Posterior vena cava (tissue), 2 donors: Measurements from ENCODE around the gene SHC4. TPM values are rescaled to one million over a fixed set of nuclear protein-coding genes. Genes with fewer than 3 reads are reported as not detected.
"Not testable (repeated sequence)": the region's sequence is repeated elsewhere in the genome, so short reads cannot be mapped to it uniquely, and the experiment has no call there.

Source experiments
- DNase-seq: peaks from one replicate; pipeline ENCODE4 v3.0.0-alpha.2; 2020; ENCODE audit warnings: low spot score
- intact Hi-C, 2 donors: fragments of 100-400 bp; cut with DNase I; formaldehyde crosslinking; loops; one replicate each; pipeline versions ENCODE4 v1.14.1 to v1.14.2; 2022 to 2023
- total RNA-seq, 2 donors: library from RNA; stranded (reverse); fragmentation: NEBNext Ultra II Directional; extraction: Animal tissue kit (Norgen Biotek cat#: 25700); gene quantifications; one replicate each; pipeline ENCODE4 v1.2.1, GENCODE V29; 2021
- donor health status: DM: yes; HTN: yes; CAD: no.
- donor health status: DM: yes; HTN: yes; CAD: no.

The SHC4 gene
- total RNA-seq, 2 donors from 2014 or later, result 6.2 to 9.7 TPM

DNA sequence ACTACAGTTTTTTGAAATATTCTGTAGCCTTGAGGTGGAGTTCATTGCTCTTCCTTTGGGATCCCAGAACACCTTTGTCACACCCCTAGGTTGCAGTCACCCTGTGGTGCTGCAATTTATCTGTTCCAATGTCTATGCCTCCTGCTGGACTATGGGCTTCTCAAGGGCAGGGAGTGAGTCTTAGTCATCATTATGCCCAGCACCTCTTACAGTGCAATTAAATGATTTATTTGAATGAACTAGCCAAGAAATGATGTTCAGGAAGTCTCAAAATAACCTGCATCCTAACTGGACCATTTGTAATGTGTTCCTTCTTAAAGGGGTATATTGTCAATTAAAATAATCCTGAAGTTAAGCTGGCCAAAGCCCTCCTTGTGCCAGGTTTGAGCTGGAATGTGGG lies 28.5 kb downstream of the SHC4 start:
- intact Hi-C loops, result no loop called here
- DNase-seq, result no peak

GRCh38 chr15:48930735-48931134 lies 33.0 kb downstream of the SHC4 start:
- intact Hi-C loops, result no loop called here
- DNase-seq, result no peak

DNA sequence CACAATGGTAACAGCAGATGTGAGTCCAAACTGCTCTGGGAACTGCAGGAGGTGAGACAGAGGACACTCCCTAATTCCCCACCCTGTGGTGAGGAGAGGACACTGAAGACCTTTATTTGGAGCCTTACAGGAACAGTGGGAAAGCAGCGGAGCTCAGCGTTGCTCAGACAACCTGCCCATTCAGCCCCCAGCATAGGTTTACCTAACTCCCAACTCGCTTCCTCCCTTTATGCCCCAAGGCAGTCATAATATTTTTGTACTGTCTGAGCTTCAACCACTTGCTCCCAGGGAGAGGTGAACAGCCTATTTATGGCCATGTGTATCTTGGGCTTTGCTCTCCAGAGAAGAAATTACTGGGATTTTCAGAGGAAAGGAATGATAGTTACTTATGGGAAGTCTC lies 34.1 kb downstream of the SHC4 start:
- intact Hi-C loops, result no loop called here
- DNase-seq, result no peak

GRCh38 chr15:48928877-48929538 lies 34.7 kb downstream of the SHC4 start:
- no peak for DNase-seq
- intact Hi-C loops, result no loop called here

DNA sequence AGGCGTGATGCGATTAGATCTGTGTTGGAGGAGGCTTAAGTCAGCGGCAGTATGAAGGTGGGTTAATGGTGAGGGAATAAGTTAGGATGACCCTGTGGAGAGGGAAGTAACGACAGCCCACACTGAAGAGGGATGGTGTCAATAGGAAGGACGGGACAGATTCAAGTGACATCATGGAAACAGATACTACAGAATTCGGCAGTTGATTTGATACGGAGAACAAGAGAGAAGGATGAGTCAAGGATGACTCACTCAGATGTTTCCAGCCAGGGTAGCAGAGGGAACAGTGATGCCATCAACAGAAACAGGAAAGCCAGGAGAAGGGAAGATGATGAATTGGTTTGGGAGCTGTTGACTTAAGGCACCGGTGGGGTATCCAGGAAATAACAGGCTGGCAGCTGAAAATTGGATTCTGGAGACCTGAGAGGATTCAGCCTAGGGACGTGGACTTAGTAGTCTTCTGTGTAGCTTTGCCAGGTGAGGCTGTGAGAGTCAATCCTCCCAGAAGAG lies 38.0 kb downstream of the SHC4 start:
- intact Hi-C loops, result no loop called here

GRCh38 chr15:48924528-48925393 lies 39.0 kb downstream of the SHC4 start:
- intact Hi-C loops, result no loop called here
- DNase-seq, result no peak

More for the DNA sequence above, 38.0 kb downstream of the SHC4 start:
- no peak for DNase-seq

DNA sequence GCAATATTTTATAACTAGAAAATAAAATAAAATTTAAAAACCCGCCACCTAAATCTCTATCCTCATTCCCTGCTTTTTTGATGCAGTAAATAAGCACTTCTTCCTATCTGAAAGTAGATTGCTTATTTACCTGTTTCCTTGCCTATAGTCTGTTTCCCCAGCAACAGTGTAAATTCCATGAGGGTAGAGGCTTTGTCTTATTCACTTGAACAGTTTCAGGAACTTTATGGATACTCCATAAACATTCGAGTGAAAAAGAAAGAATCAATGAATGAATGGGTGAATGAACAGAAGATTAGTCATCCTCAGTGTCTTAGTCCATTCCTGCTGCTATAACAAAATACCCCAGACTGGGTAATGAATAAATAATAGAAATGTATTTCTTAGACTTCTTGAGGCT lies 41.7 kb downstream of the SHC4 start:
- no peak for DNase-seq
- intact Hi-C loops, result no loop called here

- intact Hi-C loops, result no loop called here
- DNase-seq, result no peak
Measured at GRCh38 chr15:48916721-48917120, 47.0 kb downstream of the SHC4 start.

GRCh38 chr15:48915861-48916260 lies 47.9 kb downstream of the SHC4 start:
- intact Hi-C loops, result no loop called here
- no peak for DNase-seq

- intact Hi-C loops, result no loop called here
- no peak for DNase-seq
Measured at GRCh38 chr15:48914717-48915116, 49.0 kb downstream of the SHC4 start.

GRCh38 chr15:48913141-48913540 lies 50.6 kb downstream of the SHC4 start:
- intact Hi-C loops, result no loop called here
- no peak for DNase-seq

DNA sequence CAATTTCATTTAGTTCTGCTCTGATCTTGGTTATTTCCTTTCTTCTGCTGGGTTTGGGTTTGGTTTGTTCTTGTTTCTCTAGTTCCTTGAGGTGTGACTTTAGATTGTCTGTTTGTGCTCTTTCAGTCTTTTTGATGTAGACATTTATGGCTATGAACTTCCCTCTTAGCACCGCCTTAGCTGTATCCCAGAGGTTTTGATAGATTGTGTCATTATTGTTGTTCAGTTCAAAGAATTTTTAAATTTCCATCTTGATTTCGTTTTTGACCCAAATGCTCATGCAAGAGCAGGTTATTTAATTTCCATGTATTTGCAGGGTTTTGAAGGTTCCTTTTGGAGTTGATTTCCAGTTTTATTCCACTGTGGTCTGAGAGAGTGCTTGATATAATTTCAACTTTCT lies 53.2 kb downstream of the SHC4 start:
- intact Hi-C loops, DNase-seq: not testable (repeated sequence)

DNA sequence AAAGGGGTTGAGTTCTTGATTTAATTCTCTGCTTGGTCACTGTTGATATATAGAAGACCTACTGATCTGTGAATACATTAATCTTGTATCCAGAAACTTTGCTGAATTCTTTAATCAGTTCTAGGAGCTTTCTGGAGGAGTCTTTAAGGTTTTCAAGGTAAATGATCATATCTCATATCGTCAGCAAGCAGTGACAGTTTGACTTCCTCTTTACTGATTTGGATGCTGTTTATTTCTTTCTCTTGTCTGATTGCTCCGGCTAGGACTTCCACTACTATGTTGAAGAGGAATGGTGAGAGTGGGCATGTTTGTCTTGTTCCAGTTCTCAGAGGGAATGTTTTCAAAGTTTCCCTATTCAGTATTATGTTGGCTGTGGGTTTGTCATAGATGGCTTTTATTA lies 54.4 kb downstream of the SHC4 start:
- intact Hi-C loops, DNase-seq: not testable (repeated sequence)

DNA sequence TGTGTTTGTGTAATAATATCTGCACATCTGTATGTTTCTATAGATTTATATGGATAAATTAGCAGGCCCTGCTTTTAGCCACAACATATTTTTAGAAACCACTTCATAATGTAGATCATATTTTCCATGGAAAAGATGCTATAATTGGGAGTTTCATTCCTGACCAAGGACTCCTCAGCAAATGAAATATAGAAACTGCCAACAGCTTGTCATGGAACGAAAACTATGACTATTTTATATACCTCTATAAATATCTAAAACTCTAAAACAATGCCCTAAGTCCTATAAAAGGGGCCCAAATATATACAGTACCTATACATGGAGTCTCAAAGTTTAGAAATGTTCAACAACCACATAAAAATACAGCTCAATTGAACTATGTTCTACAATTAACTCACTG lies 57.9 kb downstream of the SHC4 start:
- intact Hi-C loops, result no loop called here
- DNase-seq, result no peak

- intact Hi-C loops, result no loop called here
Measured at GRCh38 chr15:48905216-48905615, 58.5 kb downstream of the SHC4 start.

DNA sequence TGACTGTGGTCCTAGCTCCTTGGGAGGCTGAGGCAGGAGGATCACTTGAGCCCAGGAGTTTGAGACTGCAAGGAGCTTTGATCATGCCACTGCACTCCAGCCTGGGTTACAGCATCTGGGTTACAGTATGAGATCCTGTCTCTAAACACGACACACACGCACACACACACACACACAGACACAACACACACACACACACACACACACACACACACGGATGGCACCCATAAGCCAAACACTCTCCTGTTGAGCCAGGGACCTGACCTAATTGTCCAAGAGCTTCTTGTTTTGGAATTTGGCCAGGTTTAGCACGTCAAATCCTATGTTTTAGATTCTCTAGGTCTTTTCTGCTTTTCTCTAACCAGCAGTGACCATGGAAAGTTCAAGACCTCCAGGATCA lies 59.0 kb downstream of the SHC4 start:
- no peak for DNase-seq
- intact Hi-C loops, result no loop called here

More at GRCh38 chr15:48905216-48905615, 58.5 kb downstream of the SHC4 start:
- DNase-seq, result no peak

DNA sequence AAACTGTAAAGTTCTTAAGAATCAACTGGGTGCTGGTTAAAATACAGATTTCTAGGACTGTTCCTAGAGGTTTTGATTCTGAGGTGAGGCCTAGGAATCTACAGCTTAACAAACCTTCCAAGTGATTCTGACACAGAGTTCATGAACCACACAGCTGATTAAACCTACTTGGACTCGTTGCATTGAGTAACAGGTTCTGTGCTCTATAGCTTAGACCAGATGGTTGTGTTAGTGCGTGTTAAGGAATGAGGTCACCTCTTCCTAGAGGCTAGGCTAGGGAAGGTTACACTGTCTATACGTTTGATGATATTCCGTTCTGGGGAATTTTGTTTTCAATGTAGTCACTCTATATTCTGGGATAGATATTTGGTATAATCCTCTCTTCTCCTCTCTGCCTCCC lies 63.9 kb downstream of the SHC4 start:
- intact Hi-C loops, result no loop called here
- DNase-seq, result no peak

DNA sequence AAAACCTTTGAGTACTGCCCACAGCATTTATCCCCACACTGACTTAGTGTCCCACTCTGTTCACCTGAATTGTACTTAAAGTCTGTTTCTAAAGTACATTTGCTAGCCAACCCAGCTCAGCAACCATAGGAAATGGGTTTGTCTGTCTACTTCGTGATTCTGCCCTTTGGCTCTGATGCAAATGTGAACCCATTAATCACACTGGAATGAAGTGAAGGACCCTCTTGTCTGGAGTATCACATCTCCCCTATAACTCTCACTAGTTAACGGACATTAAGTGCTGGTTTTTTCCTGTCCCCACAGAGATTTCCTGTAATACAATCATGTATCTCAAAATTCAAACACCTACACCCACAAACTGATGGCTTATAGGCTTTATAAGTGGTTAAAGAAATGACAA lies 65.3 kb downstream of the SHC4 start:
- DNase-seq, result no peak
- intact Hi-C loops, result no loop called here

GRCh38 chr15:48898032-48898431 lies 65.7 kb downstream of the SHC4 start:
- no peak for DNase-seq
- intact Hi-C loops, result no loop called here

DNA sequence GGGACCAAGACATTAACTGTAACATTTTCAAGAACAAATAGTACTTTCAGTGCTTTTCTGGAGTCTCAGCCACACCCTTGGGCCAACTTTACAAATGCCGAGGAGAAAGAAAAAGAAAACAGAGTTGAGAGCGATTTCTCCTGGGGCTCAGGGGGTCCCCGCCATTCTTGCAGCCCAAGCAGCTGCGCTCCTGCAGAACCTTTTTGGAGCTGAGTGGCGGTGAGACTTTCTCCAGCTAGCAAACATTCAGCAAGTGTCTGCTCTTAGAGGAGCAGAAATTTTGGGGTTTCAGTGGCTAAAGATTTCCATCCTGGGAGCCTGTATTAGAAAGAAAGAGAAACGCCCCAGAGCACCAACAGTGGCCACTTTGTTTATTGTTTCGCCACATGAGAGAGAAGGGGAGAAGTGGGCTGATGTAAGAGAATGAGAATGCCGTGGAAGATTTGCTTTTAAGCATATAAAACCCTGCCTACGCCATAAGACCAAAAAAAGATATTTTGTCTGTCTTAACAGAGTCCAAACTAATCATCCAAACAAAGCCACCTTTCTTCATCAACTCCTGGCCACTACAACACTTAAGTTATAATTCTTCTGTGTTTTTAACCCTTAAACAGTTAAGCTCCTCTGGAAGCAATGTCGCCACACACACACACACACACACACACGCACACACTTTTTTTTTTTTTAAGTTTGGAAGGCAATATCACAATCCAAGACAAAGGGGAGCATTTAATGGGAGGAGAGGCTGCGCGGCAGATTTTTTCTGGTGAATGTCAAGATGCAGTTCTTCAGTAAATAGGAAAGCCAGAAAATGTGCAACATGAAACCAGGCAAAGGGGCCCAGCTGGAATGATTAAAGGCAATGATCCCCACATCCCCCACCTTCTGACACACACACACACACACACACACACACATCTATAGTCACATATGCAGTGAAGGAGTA lies 66.6 kb downstream of the SHC4 start:
- intact Hi-C loops, result no loop called here
- no peak for DNase-seq
